Mucosa of descending colon (tissue), 3 donors: Measurements from ENCODE around the gene RALGAPB. TPM values are rescaled to one million over a fixed set of nuclear protein-coding genes. Genes with fewer than 3 reads are reported as not detected.

ENCODE experiments used
- ATAC-seq: fragments of 200-7000 bp; cut with Tn5 transposase; one replicate; pipeline ENCODE4 v1.9.1; 2020; ENCODE audit warnings: mild to moderate bottlenecking, moderate library complexity
- DNase-seq, 3 donors: peaks; one replicate each; pipeline ENCODE4 v3.0.0-alpha.2; 2020
- H3K36me3 ChIP-seq: fragments of 200-600 bp; one replicate; pipeline ENCODE4 v1.8.0; 2021; ENCODE audit warnings: low read depth, mild to moderate bottlenecking
- H3K4me1 ChIP-seq: fragments of 200-600 bp; one replicate; pipeline ENCODE4 v1.8.0; 2021; ENCODE audit warnings: low read depth, mild to moderate bottlenecking
- H3K4me3 ChIP-seq: fragments of 200-600 bp; one replicate; pipeline ENCODE4 v1.8.0; 2021; ENCODE audit warnings: mild to moderate bottlenecking
- H3K9me3 ChIP-seq: fragments of 200-600 bp; one replicate; pipeline ENCODE4 v1.8.0; 2021; ENCODE audit warnings: mild to moderate bottlenecking
- intact Hi-C, 2 donors: fragments of 100-400 bp; cut with DNase I in 1 of 2; cut with micrococcal nuclease in 1 of 2; formaldehyde crosslinking; loops; one replicate each; pipeline versions ENCODE4 v1.11.0 to v1.11.1; 2022; cut with DNase I, micrococcal nuclease
- microRNA-seq: library from miRNA; unstranded; fragments of <30 nt; microRNA quantifications from one replicate; pipeline ENCODE4, GENCODE V29; 2019
- total RNA-seq, 3 donors: library from RNA; stranded (reverse); fragmentation: NEBNext Ultra II Directional in 2 of 3; extraction: Animal tissue kit (Norgen Biotek cat#: 25700) in 2 of 3; gene quantifications; one replicate each; pipeline versions ENCODE4 v1.2.1 to v1.2.4, GENCODE V29; 2021 to 2023
- TF ChIP-seq, protein P1 (sequence below): fragments of 200-600 bp; IDR thresholded peaks from one replicate; pipeline ENCODE4 v1.8.0; 2022; ENCODE audit warnings: antibody characterized with exemption, mild to moderate bottlenecking
- donor health status: DM: no; HTN: no; CAD: no; lungs with moderate emphysema.
- donor health status: DM: no; HTN: no; CAD: no.
- donor health status: DM: no; HTN: yes; CAD: no.

RALGAPB gene
- total RNA-seq, 3 donors from 2014 or later, result 37.7 to 44.1 (median 43.0) TPM

DNA sequence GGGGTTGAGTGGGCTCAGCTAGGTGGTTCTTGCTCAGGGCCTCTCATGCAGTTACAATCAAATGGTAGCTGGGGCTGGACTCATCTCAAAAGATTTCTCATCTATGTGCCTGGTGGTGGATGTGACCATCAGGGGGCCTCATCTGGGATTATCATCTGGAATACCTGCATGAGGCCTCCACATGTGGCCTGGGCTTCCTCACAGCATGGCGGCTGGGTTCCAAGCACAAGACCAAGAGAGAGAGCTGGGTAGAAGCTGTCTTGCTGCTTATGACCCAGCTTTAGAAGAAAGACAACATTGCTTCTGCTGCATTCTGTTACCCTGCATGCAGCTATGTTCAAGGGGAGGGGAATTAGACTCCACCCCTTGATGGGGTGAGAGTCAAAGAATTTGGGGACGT is 151.4 kb downstream of the RALGAPB start:
- H3K9me3 ChIP-seq, result no peaks in the 10 kb centered on the region
- ATAC-seq (no peak), DNase-seq (no peak)
- H3K36me3 ChIP-seq, result no peaks in the 10 kb centered on the region
- intact Hi-C loops, result no loop called here
- no peaks in the 10 kb centered on the region for H3K4me1 ChIP-seq
- TF ChIP-seq, protein P1, sequence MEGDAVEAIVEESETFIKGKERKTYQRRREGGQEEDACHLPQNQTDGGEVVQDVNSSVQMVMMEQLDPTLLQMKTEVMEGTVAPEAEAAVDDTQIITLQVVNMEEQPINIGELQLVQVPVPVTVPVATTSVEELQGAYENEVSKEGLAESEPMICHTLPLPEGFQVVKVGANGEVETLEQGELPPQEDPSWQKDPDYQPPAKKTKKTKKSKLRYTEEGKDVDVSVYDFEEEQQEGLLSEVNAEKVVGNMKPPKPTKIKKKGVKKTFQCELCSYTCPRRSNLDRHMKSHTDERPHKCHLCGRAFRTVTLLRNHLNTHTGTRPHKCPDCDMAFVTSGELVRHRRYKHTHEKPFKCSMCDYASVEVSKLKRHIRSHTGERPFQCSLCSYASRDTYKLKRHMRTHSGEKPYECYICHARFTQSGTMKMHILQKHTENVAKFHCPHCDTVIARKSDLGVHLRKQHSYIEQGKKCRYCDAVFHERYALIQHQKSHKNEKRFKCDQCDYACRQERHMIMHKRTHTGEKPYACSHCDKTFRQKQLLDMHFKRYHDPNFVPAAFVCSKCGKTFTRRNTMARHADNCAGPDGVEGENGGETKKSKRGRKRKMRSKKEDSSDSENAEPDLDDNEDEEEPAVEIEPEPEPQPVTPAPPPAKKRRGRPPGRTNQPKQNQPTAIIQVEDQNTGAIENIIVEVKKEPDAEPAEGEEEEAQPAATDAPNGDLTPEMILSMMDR, result no peak
- H3K4me3 ChIP-seq, result no peak overlapping the region

DNA sequence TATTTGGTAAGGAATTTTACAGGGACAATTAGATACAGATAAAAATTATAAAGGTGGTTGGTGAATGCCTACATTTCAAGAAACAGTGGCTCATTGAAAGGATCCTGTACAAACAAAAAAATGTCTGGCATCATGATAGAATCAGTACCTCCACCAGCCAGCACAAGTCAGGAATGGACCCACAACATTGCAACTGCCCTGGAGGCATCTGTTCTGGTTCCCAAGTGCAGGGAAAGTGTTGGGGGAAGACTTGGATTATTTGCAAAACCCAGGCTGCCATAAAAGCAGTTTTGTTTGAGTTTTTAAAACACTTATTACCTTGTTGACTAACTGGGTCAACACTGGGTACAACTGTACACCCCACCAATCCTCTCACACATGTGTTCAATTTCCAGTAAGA is 153.3 kb downstream of the RALGAPB start:
- Histone ChIP-seq H3K36me3 (no peaks in the 10 kb centered on the region), H3K9me3 (no peaks in the 10 kb centered on the region), H3K4me3 (no peak overlapping the region), H3K4me1 (no peaks in the 10 kb centered on the region)
- TF ChIP-seq, protein P1, result no peak
- DNase-seq, result no peak
- no peak for ATAC-seq
- intact Hi-C loops, result no loop called here

DNA sequence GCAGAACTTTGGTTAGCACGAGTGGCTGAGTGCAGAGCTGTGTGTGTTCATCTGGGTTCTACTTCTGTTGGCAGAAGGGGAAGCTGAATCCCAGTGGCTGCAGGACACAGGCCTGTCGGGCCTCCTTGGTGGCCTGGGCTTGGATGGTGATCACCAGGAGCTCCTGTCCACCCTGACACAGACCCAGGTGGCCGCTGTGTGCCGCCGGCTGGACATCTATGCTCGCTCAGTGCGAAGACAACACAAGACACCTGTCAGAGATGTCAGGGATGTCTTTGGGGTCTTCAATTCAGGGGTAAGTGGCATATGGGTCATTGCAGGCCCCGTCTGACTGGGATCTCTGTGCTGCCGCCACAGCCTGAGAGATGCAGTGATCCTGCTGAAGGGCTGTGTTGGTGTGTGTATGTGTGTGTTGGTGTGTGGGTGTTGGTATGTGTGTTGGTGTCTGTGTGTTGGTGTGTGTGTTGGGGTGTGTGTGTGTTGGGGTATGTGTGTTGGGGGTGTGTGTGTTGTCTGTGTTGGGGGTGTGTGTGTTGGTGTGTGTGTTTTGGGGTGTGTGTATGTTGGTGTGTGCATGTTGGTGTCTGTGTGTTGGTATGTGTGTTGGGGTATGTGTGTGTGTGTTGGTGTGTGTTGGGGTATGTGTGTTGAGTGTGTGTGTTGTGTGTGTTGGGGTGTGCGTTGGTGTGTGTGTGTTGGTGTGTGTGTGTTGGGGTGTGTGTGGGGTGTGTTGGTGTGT is 154.4 kb downstream of the RALGAPB start:
- ATAC-seq (no peak), DNase-seq (no peak)
- intact Hi-C loops, result no loop called here
- Histone ChIP-seq H3K36me3 (no peaks in the 10 kb centered on the region), H3K4me3 (no peak overlapping the region), H3K9me3 (no peaks in the 10 kb centered on the region), H3K4me1 (no peaks in the 10 kb centered on the region)
- TF ChIP-seq, protein P1, result no peak

Small RNAs within 50 kb of the gene (microRNA-seq; reads per million reads assigned to microRNA genes)
- gene MIR548O2, result not detected

Other genes starting within 250 kb of the RALGAPB start
- 10 to 100 TPM in 1 of 3 donors, 1 to 10 TPM in 2; 1.2 to 22.4 (median 3.4) TPM for gene KIAA1755, start 212.1 kb upstream of the RALGAPB start, total RNA-seq
- under 1 TPM in 1 of 3 donors, not detected in 2; 0.19 TPM for gene BPI, start 168.7 kb upstream of the RALGAPB start, total RNA-seq
- gene LBP, start 126.4 kb upstream of the RALGAPB start, total RNA-seq, result under 1 TPM in 2 of 3 donors, not detected in 1; 0.14 to 0.34 TPM
- gene SNHG17, start 37.5 kb upstream of the RALGAPB start, total RNA-seq, result 10 to 100 TPM; 25.9 to 28.7 (median 26.3) TPM
- gene ADIG, start 108.4 kb downstream of the RALGAPB start, total RNA-seq, result not detected
- not detected for gene ARHGAP40, start 129.0 kb downstream of the RALGAPB start, total RNA-seq